K562 (cell line): ENCODE measurements around the gene EPGN. TPM values are rescaled to one million over a fixed set of nuclear protein-coding genes. Genes with fewer than 3 reads are reported as not detected.

ENCODE experiments used
- ATAC-seq: fragments of 200-7000 bp; cut with Tn5 transposase; 3 replicates; pipeline ENCODE4 v1.9.1; 2020; ENCODE audit warnings: moderate library complexity
- BruUV-seq: library from RNA; stranded (reverse); fragments of 400-500 nt; replicated peaks from 2 replicates; lab custom pipeline; 2021; lab: Mats Ljungman, UMichigan
- CTCF ChIA-PET: fragments of 300-600 bp; formaldehyde crosslinking; extraction: SDS; loops from one replicate; lab custom pipeline; 2021; ENCODE audit warnings: low intra/inter-chr PET ratio; lab: Yijun Ruan, JAX
- POLR2A ChIA-PET: fragments of 300-600, 350-650 bp; sonication (Branson Sonifier 250); formaldehyde crosslinking; extraction: SDS; loops from one replicate; lab custom pipeline; 2021; ENCODE audit warnings: antibody characterized with exemption, inconsistent platforms; lab: Yijun Ruan, JAX
- DNase-seq, 4 experiments: peaks; one replicate each; pipeline versions ENCODE4 v3.0.0 to v3.0.0-alpha.2; 2011 to 2018; ENCODE audit warnings: low spot score in 3 of 4, mixed read lengths in 3 of 4; ENCODE audit errors: extremely low read depth in 1 of 4
- FAIRE-seq: peaks from 2 replicates; lab custom pipeline; 2011; peaks lifted over from hg19 to GRCh38; lab: Jason Lieb, UNC
- H2AFZ ChIP-seq: 2 replicates; pipeline ENCODE4 v1.6.0; 2011; ENCODE audit warnings: low read depth, low read length, control low read depth, inconsistent platforms
- H3K27ac ChIP-seq: fragments of 200-600 bp; 3 replicates; pipeline ENCODE4 v1.8.0; 2011; ENCODE audit warnings: low read depth, mild to moderate bottlenecking, control low read depth, inconsistent platforms, low read length, moderate library complexity, mixed read lengths; ENCODE audit errors: extremely low read depth
- H3K27me3 ChIP-seq, 2 experiments: fragments of 300-600 bp in 1 of 2; 2 replicates in 1 of 2; 3 replicates in 1 of 2; pipeline versions ENCODE4 v1.6.0 to v1.8.0; 2011; ENCODE audit warnings: inconsistent platforms in 2 of 2, low read length in 2 of 2, mild to moderate bottlenecking in 1 of 2, mixed read lengths in 1 of 2, moderate library complexity in 1 of 2; ENCODE audit not compliant: control insufficient read depth in 2 of 2, insufficient read depth in 2 of 2
- H3K36me3 ChIP-seq: fragments of 300-600 bp; 3 replicates; pipeline ENCODE4 v1.8.0; 2011; ENCODE audit warnings: mild to moderate bottlenecking, low read length, inconsistent platforms; ENCODE audit not compliant: control insufficient read depth, insufficient read depth
- H3K4me1 ChIP-seq, 2 experiments: fragments of 200-600 bp in 1 of 2; replicated peaks in 1 of 2; 2 replicates in 1 of 2; 3 replicates in 1 of 2; pipeline versions ENCODE4 v1.5.1 to v1.8.0; 2011; ENCODE audit warnings: inconsistent platforms in 2 of 2, low read length in 2 of 2, mild to moderate bottlenecking in 1 of 2, mixed read lengths in 1 of 2, moderate library complexity in 1 of 2; ENCODE audit not compliant: control insufficient read depth in 2 of 2, insufficient read depth in 2 of 2
- H3K4me2 ChIP-seq: 2 replicates; pipeline ENCODE4 v1.6.1; 2011; ENCODE audit warnings: low read length, control low read depth, inconsistent platforms, mixed read lengths; ENCODE audit not compliant: insufficient read depth
- H3K4me3 ChIP-seq: fragments of 200-600 bp; sonication (generic), shearing (Covaris generic); 2 replicates; pipeline ENCODE4 v1.5.1; 2016; ENCODE audit warnings: control low read depth, inconsistent platforms
- H3K79me2 ChIP-seq: fragments of 200-600 bp; 3 replicates; pipeline ENCODE4 v1.8.0; 2011; ENCODE audit warnings: low read length, inconsistent platforms; ENCODE audit not compliant: control insufficient read depth, insufficient read depth
- H3K9ac ChIP-seq, 2 experiments: 2 replicates each; pipeline versions ENCODE4 v1.6.0 to v1.6.1; 2011; ENCODE audit warnings: low read depth in 2 of 2, low read length in 2 of 2, control low read depth in 1 of 2, inconsistent platforms in 1 of 2, mild to moderate bottlenecking in 1 of 2, mixed read lengths in 1 of 2; ENCODE audit not compliant: insufficient read depth in 1 of 2
- H3K9me1 ChIP-seq: one replicate; pipeline ENCODE4 v1.6.0; 2011; ENCODE audit warnings: inconsistent platforms, mild to moderate bottlenecking, low read length, moderate library complexity; ENCODE audit not compliant: control insufficient read depth, insufficient read depth
- H3K9me3 ChIP-seq: replicated peaks from 2 replicates; pipeline ENCODE4 v1.5.1; 2011; ENCODE audit warnings: low read depth, low read length, inconsistent platforms; ENCODE audit not compliant: control insufficient read depth, insufficient read depth
- H4K20me1 ChIP-seq: replicated peaks from 2 replicates; pipeline ENCODE4 v1.6.1; 2011; ENCODE audit warnings: low read length, inconsistent platforms, mixed read lengths; ENCODE audit not compliant: control insufficient read depth, insufficient read depth
- BACH1 ChIP-seq: fragments of 200-800 bp; sonication (Bioruptor generic); IDR thresholded peaks from 2 replicates; pipeline ENCODE4 v1.6.1; 2016; ENCODE audit warnings: missing genetic modification characterization, missing compliant biosample characterization
- CBX5 ChIP-seq: IDR thresholded peaks from 2 replicates; pipeline ENCODE4 v1.6.1; 2014; ENCODE audit warnings: low read depth, borderline replicate concordance
- IFI16 ChIP-seq: fragments of 250-450 bp; sonication (Bioruptor Pico); IDR thresholded peaks from 2 replicates; pipeline ENCODE4 v2.1.2; 2022; ENCODE audit warnings: mild to moderate bottlenecking, inconsistent platforms
- MCM3 ChIP-seq: fragments of 450-650 bp; IDR thresholded peaks from 2 replicates; pipeline ENCODE4 v1.6.1; 2016
- NFATC3 ChIP-seq: fragments of 450-650 bp; IDR thresholded peaks from 2 replicates; pipeline ENCODE4 v1.6.1; 2017; ENCODE audit warnings: mild to moderate bottlenecking
- PHF8 ChIP-seq: fragments of 200-600 bp; sonication (generic); IDR thresholded peaks from 2 replicates; pipeline ENCODE4 v1.6.1; 2012; ENCODE audit warnings: mixed run types, mild to moderate bottlenecking, inconsistent platforms, low read length, moderate library complexity, borderline replicate concordance
- PPARD ChIP-seq: fragments of 250-450 bp; sonication (Bioruptor Pico); IDR thresholded peaks from 2 replicates; pipeline ENCODE4 v1.8.0; 2022; ENCODE audit warnings: inconsistent platforms, mild to moderate bottlenecking, moderate library complexity
- SMC3 ChIP-seq: conservative IDR thresholded peaks from 2 replicates; pipeline ENCODE4 v1.6.1; 2011; ENCODE audit warnings: low read depth, low read length, improper control_type of control experiment; ENCODE audit not compliant: insufficient read depth
- ZNF766 ChIP-seq: fragments of 200-800 bp; sonication (Bioruptor generic); conservative IDR thresholded peaks from 2 replicates; pipeline ENCODE4 v1.6.1; 2016; ENCODE audit warnings: missing genetic modification characterization, missing compliant biosample characterization
- WGBS: fragments of 100-300 bp; shearing (Covaris generic); methylation state at CpG from one replicate; pipeline ENCODE4 v1.1.6; 2016; ENCODE audit warnings: low coverage, mixed read lengths; ENCODE audit not compliant: insufficient coverage; ENCODE audit errors: missing lambda C conversion rate; 5-methylcytosine and 5-hydroxymethylcytosine counted together
- in situ Hi-C: fragments of 300-500 bp; cut with MboI; formaldehyde crosslinking; loops from 4 replicates; pipeline ENCODE4 v1.15.0; 2018; ENCODE audit warnings: inconsistent platforms, mixed read lengths
- intact Hi-C: fragments of 100-400 bp; cut with micrococcal nuclease; formaldehyde crosslinking; loops from 2 replicates; pipeline ENCODE4 v1.14.2; 2022
- polyA plus RNA-seq, 8 experiments: library from polyadenylated mRNA; depleted of rRNA in 4 of 8; stranded (reverse) in 5 of 8; unstranded in 3 of 8; fragments of >200 nt; fragmentation: Nextera tagmentation in 2 of 8; fragmentation: Illumina TruSeq in 1 of 8; extraction: Ambion mirVana in 2 of 8; extraction: Trizol in 1 of 8; gene quantifications; 2 replicates each; pipeline versions ENCODE4 v1.2.1 to v1.2.3, GENCODE V29; 2011 to 2014; ENCODE audit warnings: inconsistent platforms in 1 of 8, missing spikeins in 1 of 8
- total RNA-seq, 7 experiments: library from RNA; depleted of rRNA in 6 of 7; stranded (reverse); fragments of >200 nt in 6 of 7; fragmentation: Illumina TruSeq in 2 of 7; extraction: Trizol in 2 of 7; gene quantifications; 2 replicates each; pipeline versions ENCODE4 v1.2.1 to v1.2.3, GENCODE V29; 2011 to 2021; ENCODE audit warnings: low replicate concordance in 1 of 7
- TF ChIP-seq, protein P1 (sequence below): sonication (generic); formaldehyde crosslinking; IDR thresholded peaks from 2 replicates; pipeline ENCODE4 v1.5.0; 2020; ENCODE audit warnings: missing genetic modification reagents
- TF ChIP-seq, protein P2 (sequence below): fragments of 450-650 bp; IDR thresholded peaks from 2 replicates; pipeline ENCODE4 v1.7.1; 2018; ENCODE audit warnings: mild to moderate bottlenecking, low read depth; ENCODE audit not compliant: partially characterized antibody
- TF ChIP-seq, protein P3 (sequence below): IDR thresholded peaks from 2 replicates; pipeline ENCODE4 v1.6.1; 2011; ENCODE audit warnings: borderline replicate concordance, low read depth, mild to moderate bottlenecking, moderate library complexity, low read length; ENCODE audit not compliant: insufficient read depth, poor library complexity, severe bottlenecking
- TF ChIP-seq, protein P4 (sequence below): fragments of 450-650 bp; IDR thresholded peaks from 2 replicates; pipeline ENCODE4 v1.6.1; 2016; ENCODE audit warnings: low read depth, mild to moderate bottlenecking, moderate library complexity

Gene EPGN
- total and polyA plus RNA-seq, 9 of the 15 experiments (the other 6 are each of a cell fraction or from before 2014, with no cell fraction given) = 0.10 to 0.56 TPM; not detected in 7

DNA sequence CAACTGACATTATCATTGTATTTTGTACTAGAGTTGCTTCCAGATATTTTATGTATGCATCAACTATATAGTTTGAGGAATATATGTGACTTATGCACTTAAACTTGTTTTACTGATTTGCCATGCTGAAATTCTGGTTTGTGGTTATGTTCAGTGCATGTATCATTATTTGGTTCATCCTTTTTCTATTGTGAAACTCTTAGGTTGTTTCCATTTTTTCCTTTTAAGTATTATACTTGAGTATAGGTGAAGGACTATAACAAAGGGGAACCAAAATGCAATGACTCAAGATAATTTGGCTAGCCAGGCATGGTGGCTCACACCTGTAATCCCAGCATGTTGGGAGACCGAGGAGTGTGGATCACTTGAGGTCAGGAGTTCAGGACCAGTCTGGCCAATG lies 21.1 kb upstream of the EPGN start:
- DNase-seq (no peak), ATAC-seq (no peak), FAIRE-seq (no peak)
- H3K9me3 ChIP-seq = no peaks in the 10 kb centered on the region
- H3K9me1 ChIP-seq = no peaks in the 10 kb centered on the region
- in situ Hi-C loops (no loop called here), intact Hi-C loops (no loop called here)
- H3K4me1 ChIP-seq = peaks cover 0 to 3% of the 10 kb centered on the region in 2 experiments; a peak in 2 of 5 replicates
- no peak overlapping the region for H3K9ac ChIP-seq
- POLR2A ChIA-PET = no interaction called here
- peaks cover 73% of the 10 kb centered on the region for H3K79me2 ChIP-seq
- WGBS = 82% methylated on average over 1 of the region's 1 CpG
- H3K27me3 ChIP-seq = no peaks in the 10 kb centered on the region
- no peaks in the 10 kb centered on the region for H4K20me1 ChIP-seq
- BruUV-seq = no TSS peak
- H2AFZ ChIP-seq = no peak overlapping the region
- no peak overlapping the region for H3K4me3 ChIP-seq
- no peak overlapping the region for H3K4me2 ChIP-seq
- no peak for TF ChIP-seq PPARD (CRISPR knock-in tag)
- no peak for TF ChIP-seq NFATC3
- TF ChIP-seq ZNF766 (CRISPR knock-in tag) = no peak
- no peak for TF ChIP-seq SMC3
- TF ChIP-seq, protein P1, sequence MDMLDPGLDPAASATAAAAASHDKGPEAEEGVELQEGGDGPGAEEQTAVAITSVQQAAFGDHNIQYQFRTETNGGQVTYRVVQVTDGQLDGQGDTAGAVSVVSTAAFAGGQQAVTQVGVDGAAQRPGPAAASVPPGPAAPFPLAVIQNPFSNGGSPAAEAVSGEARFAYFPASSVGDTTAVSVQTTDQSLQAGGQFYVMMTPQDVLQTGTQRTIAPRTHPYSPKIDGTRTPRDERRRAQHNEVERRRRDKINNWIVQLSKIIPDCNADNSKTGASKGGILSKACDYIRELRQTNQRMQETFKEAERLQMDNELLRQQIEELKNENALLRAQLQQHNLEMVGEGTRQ (CRISPR knock-in tag) = no peak
- TF ChIP-seq, protein P2, sequence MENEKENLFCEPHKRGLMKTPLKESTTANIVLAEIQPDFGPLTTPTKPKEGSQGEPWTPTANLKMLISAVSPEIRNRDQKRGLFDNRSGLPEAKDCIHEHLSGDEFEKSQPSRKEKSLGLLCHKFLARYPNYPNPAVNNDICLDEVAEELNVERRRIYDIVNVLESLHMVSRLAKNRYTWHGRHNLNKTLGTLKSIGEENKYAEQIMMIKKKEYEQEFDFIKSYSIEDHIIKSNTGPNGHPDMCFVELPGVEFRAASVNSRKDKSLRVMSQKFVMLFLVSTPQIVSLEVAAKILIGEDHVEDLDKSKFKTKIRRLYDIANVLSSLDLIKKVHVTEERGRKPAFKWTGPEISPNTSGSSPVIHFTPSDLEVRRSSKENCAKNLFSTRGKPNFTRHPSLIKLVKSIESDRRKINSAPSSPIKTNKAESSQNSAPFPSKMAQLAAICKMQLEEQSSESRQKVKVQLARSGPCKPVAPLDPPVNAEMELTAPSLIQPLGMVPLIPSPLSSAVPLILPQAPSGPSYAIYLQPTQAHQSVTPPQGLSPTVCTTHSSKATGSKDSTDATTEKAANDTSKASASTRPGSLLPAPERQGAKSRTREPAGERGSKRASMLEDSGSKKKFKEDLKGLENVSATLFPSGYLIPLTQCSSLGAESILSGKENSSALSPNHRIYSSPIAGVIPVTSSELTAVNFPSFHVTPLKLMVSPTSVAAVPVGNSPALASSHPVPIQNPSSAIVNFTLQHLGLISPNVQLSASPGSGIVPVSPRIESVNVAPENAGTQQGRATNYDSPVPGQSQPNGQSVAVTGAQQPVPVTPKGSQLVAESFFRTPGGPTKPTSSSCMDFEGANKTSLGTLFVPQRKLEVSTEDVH = no peak
- TF ChIP-seq PHF8 = no peak
- TF ChIP-seq BACH1 = no peak
- no peak for TF ChIP-seq IFI16 (CRISPR knock-in tag)
- TF ChIP-seq, protein P3, sequence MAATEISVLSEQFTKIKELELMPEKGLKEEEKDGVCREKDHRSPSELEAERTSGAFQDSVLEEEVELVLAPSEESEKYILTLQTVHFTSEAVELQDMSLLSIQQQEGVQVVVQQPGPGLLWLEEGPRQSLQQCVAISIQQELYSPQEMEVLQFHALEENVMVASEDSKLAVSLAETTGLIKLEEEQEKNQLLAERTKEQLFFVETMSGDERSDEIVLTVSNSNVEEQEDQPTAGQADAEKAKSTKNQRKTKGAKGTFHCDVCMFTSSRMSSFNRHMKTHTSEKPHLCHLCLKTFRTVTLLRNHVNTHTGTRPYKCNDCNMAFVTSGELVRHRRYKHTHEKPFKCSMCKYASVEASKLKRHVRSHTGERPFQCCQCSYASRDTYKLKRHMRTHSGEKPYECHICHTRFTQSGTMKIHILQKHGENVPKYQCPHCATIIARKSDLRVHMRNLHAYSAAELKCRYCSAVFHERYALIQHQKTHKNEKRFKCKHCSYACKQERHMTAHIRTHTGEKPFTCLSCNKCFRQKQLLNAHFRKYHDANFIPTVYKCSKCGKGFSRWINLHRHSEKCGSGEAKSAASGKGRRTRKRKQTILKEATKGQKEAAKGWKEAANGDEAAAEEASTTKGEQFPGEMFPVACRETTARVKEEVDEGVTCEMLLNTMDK = no peak
- no peak for TF ChIP-seq CBX5
- TF ChIP-seq, protein P4, sequence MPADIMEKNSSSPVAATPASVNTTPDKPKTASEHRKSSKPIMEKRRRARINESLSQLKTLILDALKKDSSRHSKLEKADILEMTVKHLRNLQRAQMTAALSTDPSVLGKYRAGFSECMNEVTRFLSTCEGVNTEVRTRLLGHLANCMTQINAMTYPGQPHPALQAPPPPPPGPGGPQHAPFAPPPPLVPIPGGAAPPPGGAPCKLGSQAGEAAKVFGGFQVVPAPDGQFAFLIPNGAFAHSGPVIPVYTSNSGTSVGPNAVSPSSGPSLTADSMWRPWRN = no peak
- TF ChIP-seq MCM3 = no peak
- CTCF ChIA-PET = no interaction called here
- H3K36me3 ChIP-seq = peaks cover 31% of the 10 kb centered on the region
- H3K27ac ChIP-seq = no peak overlapping the region
